IMR-90 (cell line): ENCODE data around the gene MTMR1. TPM values are rescaled to one million over a fixed set of nuclear protein-coding genes. Genes with fewer than 3 reads are reported as not detected.

Source experiments
- ATAC-seq: fragments of 200-7000 bp; cut with Tn5 transposase; 2 replicates; pipeline ENCODE4 v1.9.1; 2020; ENCODE audit warnings: low read depth, mild to moderate bottlenecking, moderate library complexity
- BruUV-seq: library from RNA; stranded (reverse); fragments of 400-500 nt; replicated peaks from 2 replicates; lab custom pipeline; 2021; lab: Mats Ljungman, UMichigan
- CTCF ChIA-PET: fragments of 300-600 bp; formaldehyde crosslinking; extraction: SDS; loops from one replicate; lab custom pipeline; 2021; ENCODE audit warnings: antibody characterized with exemption; lab: Yijun Ruan, JAX
- POLR2A ChIA-PET: fragments of 300-600 bp; sonication (Branson Sonifier 250); formaldehyde crosslinking; loops from one replicate; lab custom pipeline; 2022; ENCODE audit warnings: antibody characterized with exemption; ENCODE audit not compliant: unreplicated experiment; lab: Charles Lee
- DNase-seq: peaks from one replicate; pipeline ENCODE4 v3.0.0; 2013
- H2AFZ ChIP-seq: replicated peaks from 2 replicates; pipeline ENCODE3; 2013; ENCODE audit warnings: low read length, mild to moderate bottlenecking; ENCODE audit not compliant: poor library complexity
- H2AK5ac ChIP-seq: 2 replicates; pipeline ENCODE4 v1.6.1; 2013; ENCODE audit warnings: low read depth, low read length, inconsistent platforms
- H2AK9ac ChIP-seq: replicated peaks from 2 replicates; pipeline ENCODE3; 2013; ENCODE audit warnings: mild to moderate bottlenecking, low read depth, low read length, moderate library complexity; ENCODE audit not compliant: poor library complexity
- H2BK120ac ChIP-seq: 2 replicates; pipeline ENCODE4 v1.6.1; 2013; ENCODE audit warnings: low read depth, low read length, inconsistent platforms
- H2BK15ac ChIP-seq: 3 replicates; pipeline ENCODE4 v1.6.1; 2013; ENCODE audit warnings: low read depth, low read length, inconsistent platforms
- H2BK20ac ChIP-seq: 2 replicates; pipeline ENCODE4 v1.6.1; 2013; ENCODE audit warnings: low read depth, mild to moderate bottlenecking, inconsistent platforms, low read length, moderate library complexity
- H2BK5ac ChIP-seq: 2 replicates; pipeline ENCODE4 v1.6.1; 2013; ENCODE audit warnings: mild to moderate bottlenecking, low read depth, low read length, inconsistent platforms; ENCODE audit not compliant: poor library complexity, severe bottlenecking
- H3K14ac ChIP-seq: replicated peaks from 2 replicates; pipeline ENCODE4 v1.6.1; 2013; ENCODE audit warnings: low read depth, low read length, inconsistent platforms
- H3K18ac ChIP-seq: 2 replicates; pipeline ENCODE4 v1.6.1; 2013; ENCODE audit warnings: low read depth, low read length, control low read depth
- H3K23ac ChIP-seq: 2 replicates; pipeline ENCODE4 v1.6.1; 2013; ENCODE audit warnings: low read depth, low read length, inconsistent platforms
- H3K27ac ChIP-seq: 2 replicates; pipeline ENCODE4 v1.5.1; 2013; ENCODE audit warnings: mild to moderate bottlenecking, control low read depth, low read length; ENCODE audit not compliant: insufficient read depth
- H3K27me3 ChIP-seq: 2 replicates; pipeline ENCODE4 v1.6.1; 2013; ENCODE audit warnings: low read length; ENCODE audit not compliant: control insufficient read depth, insufficient read depth
- H3K36me3 ChIP-seq: 2 replicates; pipeline ENCODE4 v1.6.1; 2013; ENCODE audit warnings: low read length, mixed read lengths; ENCODE audit not compliant: control insufficient read depth, insufficient read depth
- H3K4ac ChIP-seq: 2 replicates; pipeline ENCODE4 v1.6.1; 2013; ENCODE audit warnings: low read depth, low read length, inconsistent platforms
- H3K4me1 ChIP-seq: 2 replicates; pipeline ENCODE4 v1.6.1; 2013; ENCODE audit warnings: low read length, mixed read lengths; ENCODE audit not compliant: control insufficient read depth, insufficient read depth
- H3K4me2 ChIP-seq: 2 replicates; pipeline ENCODE4 v1.6.1; 2013; ENCODE audit warnings: low read depth, mild to moderate bottlenecking, control low read depth, low read length, moderate library complexity
- H3K4me3 ChIP-seq: 2 replicates; pipeline ENCODE4 v1.5.1; 2013; ENCODE audit warnings: low read depth, mild to moderate bottlenecking, control low read depth, low read length, moderate library complexity; ENCODE audit not compliant: insufficient read depth
- H3K56ac ChIP-seq: 2 replicates; pipeline ENCODE4 v1.6.1; 2013; ENCODE audit warnings: low read length, inconsistent platforms; ENCODE audit not compliant: insufficient read depth; ENCODE audit errors: extremely low read depth
- H3K79me1 ChIP-seq, 2 experiments: 2 replicates each; pipeline ENCODE4 v1.6.1; 2013; ENCODE audit warnings: low read length in 2 of 2, inconsistent platforms in 1 of 2, low read depth in 1 of 2
- H3K9ac ChIP-seq: 2 replicates; pipeline ENCODE4 v1.6.1; 2013; ENCODE audit warnings: low read depth, low read length, control low read depth
- H3K9me1 ChIP-seq: 2 replicates; pipeline ENCODE4 v1.6.1; 2013; ENCODE audit warnings: low read length, inconsistent platforms; ENCODE audit not compliant: insufficient read depth
- H3K9me3 ChIP-seq: 2 replicates; pipeline ENCODE4 v1.6.1; 2013; ENCODE audit warnings: low read length; ENCODE audit not compliant: control insufficient read depth, insufficient read depth
- H4K20me1 ChIP-seq: 2 replicates; pipeline ENCODE4 v1.6.1; 2013; ENCODE audit warnings: low read length, inconsistent platforms; ENCODE audit not compliant: insufficient read depth
- H4K5ac ChIP-seq: 2 replicates; pipeline ENCODE4 v1.6.1; 2013; ENCODE audit warnings: mild to moderate bottlenecking, low read depth, low read length, control low read depth
- H4K8ac ChIP-seq, 2 experiments: 2 replicates each; pipeline ENCODE4 v1.6.1; 2013; ENCODE audit warnings: low read depth in 2 of 2, low read length in 2 of 2, control low read depth in 1 of 2, inconsistent platforms in 1 of 2
- H4K91ac ChIP-seq: 2 replicates; pipeline ENCODE4 v1.6.1; 2013; ENCODE audit warnings: low read depth, low read length, inconsistent platforms; ENCODE audit not compliant: insufficient read depth
- BHLHE40 ChIP-seq: fragments of 150-350 bp; IDR thresholded peaks from 2 replicates; pipeline ENCODE4 v1.6.1; 2016; ENCODE audit warnings: mild to moderate bottlenecking, low read depth, low read length
- CEBPB ChIP-seq: IDR thresholded peaks from 2 replicates; pipeline ENCODE4 v1.6.1; 2012; ENCODE audit warnings: low read depth, low read length, improper control_type of control experiment
- CHD1 ChIP-seq: IDR thresholded peaks from 2 replicates; pipeline ENCODE4 v1.6.1; 2012; ENCODE audit warnings: low read depth, low read length, improper control_type of control experiment
- FOS ChIP-seq: fragments of 150-350 bp; IDR thresholded peaks from 2 replicates; pipeline ENCODE4 v1.6.1; 2016; ENCODE audit warnings: low read depth, low read length
- MAFK ChIP-seq: IDR thresholded peaks from 2 replicates; pipeline ENCODE4 v1.6.1; 2012; ENCODE audit warnings: low read depth, low read length, improper control_type of control experiment
- MAZ ChIP-seq: IDR thresholded peaks from 2 replicates; pipeline ENCODE4 v1.6.1; 2012; ENCODE audit warnings: low read depth, mild to moderate bottlenecking, low read length, improper control_type of control experiment, moderate library complexity, borderline replicate concordance
- MXI1 ChIP-seq: IDR thresholded peaks from 2 replicates; pipeline ENCODE4 v1.6.1; 2012; ENCODE audit warnings: low read depth, mild to moderate bottlenecking, low read length, moderate library complexity, borderline replicate concordance
- NFE2L2 ChIP-seq: fragments of 150-350 bp; IDR thresholded peaks from 2 replicates; pipeline ENCODE4 v1.6.1; 2016; ENCODE audit warnings: low read depth, mild to moderate bottlenecking, low read length
- POLR2A ChIP-seq: IDR thresholded peaks from 2 replicates; pipeline ENCODE4 v1.6.1; 2012; ENCODE audit warnings: mild to moderate bottlenecking, low read depth, low read length
- RAD21 ChIP-seq: IDR thresholded peaks from 2 replicates; pipeline ENCODE4 v1.6.1; 2012; ENCODE audit warnings: low read length, improper control_type of control experiment
- RCOR1 ChIP-seq: IDR thresholded peaks from 2 replicates; pipeline ENCODE4 v1.6.1; 2012; ENCODE audit warnings: mild to moderate bottlenecking, low read length, improper control_type of control experiment; ENCODE audit not compliant: insufficient replicate concordance
- RFX5 ChIP-seq: IDR thresholded peaks from 2 replicates; pipeline ENCODE4 v1.8.0; 2012; ENCODE audit warnings: low read depth, mild to moderate bottlenecking, low read length, moderate library complexity
- SMC3 ChIP-seq: fragments of 150-350 bp; IDR thresholded peaks from 2 replicates; pipeline ENCODE4 v1.6.1; 2016; ENCODE audit warnings: low read depth, mild to moderate bottlenecking, antibody characterized with exemption, low read length, moderate library complexity
- USF2 ChIP-seq: fragments of 150-350 bp; IDR thresholded peaks from 2 replicates; pipeline ENCODE4 v1.6.1; 2017; ENCODE audit warnings: mild to moderate bottlenecking, antibody characterized with exemption, low read length, low read depth
- WGBS, 2 experiments: methylation state at CpG; one replicate each; pipeline versions ENCODE4 v1.1.5 to v1.1.7; 2013; ENCODE audit warnings: missing lambda C conversion rate in 2 of 2; ENCODE audit not compliant: insufficient read length in 1 of 2; ENCODE audit errors: extremely low coverage in 2 of 2; 5-methylcytosine and 5-hydroxymethylcytosine counted together
- dilution Hi-C: fragments of 300-500 bp; cut with HindIII; formaldehyde crosslinking; loops from one replicate; pipeline ENCODE4 v1.14.3; 2018; ENCODE audit warnings: low sequenced_read_pairs; ENCODE audit not compliant: unreplicated experiment
- in situ Hi-C: fragments of 300-500 bp; cut with MboI; formaldehyde crosslinking; loops from 3 replicates; pipeline ENCODE4 v1.14.3; 2019; ENCODE audit warnings: low sequenced_read_pairs, inconsistent platforms, mixed read lengths
- intact Hi-C: fragments of 100-400 bp; cut with micrococcal nuclease; formaldehyde crosslinking; loops from 2 replicates; pipeline ENCODE4 v1.10.0; 2022
- polyA plus RNA-seq, 3 experiments: library from polyadenylated mRNA; depleted of rRNA; stranded (reverse); fragments of >200 nt; gene quantifications; 2 replicates each; pipeline ENCODE4 v1.2.3, GENCODE V29; 2012; ENCODE audit warnings: low replicate concordance in 1 of 3
- total RNA-seq: library from RNA; depleted of rRNA; stranded (reverse); fragments of >200 nt; gene quantifications from 2 replicates; pipeline ENCODE4 v1.2.3, GENCODE V29; 2012
- TF ChIP-seq, protein P1 (sequence below): fragments of 150-350 bp; IDR thresholded peaks from 2 replicates; pipeline ENCODE4 v1.6.1; 2016; ENCODE audit warnings: low read depth, mild to moderate bottlenecking, low read length, moderate library complexity, borderline replicate concordance
- TF ChIP-seq, protein P2 (sequence below): conservative IDR thresholded peaks from 2 replicates; pipeline ENCODE4 v1.5.1; 2012; ENCODE audit warnings: mild to moderate bottlenecking, low read depth, low read length, improper control_type of control experiment

Gene MTMR1
- total and polyA plus RNA-seq, 2 of the 4 experiments (the other 2 are of a cell fraction) = 19.0 to 28.8 TPM

DNA sequence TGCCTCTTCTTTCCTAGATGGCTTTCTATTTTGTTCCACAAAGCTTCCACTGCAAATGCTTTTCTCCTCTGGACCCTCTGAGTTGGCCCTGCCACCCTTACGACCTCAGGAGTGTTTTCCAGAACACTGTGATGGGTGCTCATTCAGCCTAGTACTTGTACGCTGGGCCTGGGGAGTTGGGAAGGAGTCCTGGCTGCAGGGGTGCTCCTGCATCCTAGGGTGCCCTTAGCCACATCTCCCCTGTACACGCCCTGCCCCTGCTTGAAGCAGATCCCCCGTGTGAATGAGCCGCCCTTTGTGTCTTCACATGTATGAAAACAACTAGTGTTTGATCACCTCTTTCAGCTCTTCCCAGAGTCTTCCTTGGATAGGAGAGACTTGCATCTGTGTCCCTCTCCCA, 64.2 kb downstream of the MTMR1 start:
- no peaks in the 10 kb centered on the region for H4K20me1 ChIP-seq
- 0 out of 2 replicates have a peak, but pooled peaks cover 2% of the 10 kb centered on the region for H3K9me3 ChIP-seq
- H2BK15ac ChIP-seq = no peak overlapping the region
- H3K4me1 ChIP-seq = peaks cover 3% of the 10 kb centered on the region; the same call in 1 of the 2 replicates
- peaks cover 5% of the 10 kb centered on the region for H3K36me3 ChIP-seq
- dilution Hi-C loops (no loop called here), intact Hi-C loops (no loop called here), in situ Hi-C loops (no loop called here)
- H3K27me3 ChIP-seq = no peaks in the 10 kb centered on the region
- H3K4me3 ChIP-seq = no peak overlapping the region
- H3K9ac ChIP-seq = no peak overlapping the region
- ATAC-seq (no peak), DNase-seq (no peak)
- no peak overlapping the region for H2AFZ ChIP-seq
- H2BK20ac ChIP-seq = no peak overlapping the region
- CTCF ChIA-PET = no interaction called here
- H3K23ac ChIP-seq = no peak overlapping the region
- H3K9me1 ChIP-seq = no peaks in the 10 kb centered on the region
- no peaks in the 10 kb centered on the region for H3K79me1 ChIP-seq
- H3K4ac ChIP-seq = no peak overlapping the region
- no peak overlapping the region for H3K14ac ChIP-seq
- H3K18ac ChIP-seq = no peak overlapping the region
- H2AK9ac ChIP-seq = no peak overlapping the region
- H2AK5ac ChIP-seq = no peak overlapping the region
- H4K8ac ChIP-seq = no peak overlapping the region
- H2BK5ac ChIP-seq = no peak overlapping the region
- no TSS peak for BruUV-seq
- no peak overlapping the region for H3K4me2 ChIP-seq
- H3K27ac ChIP-seq = no peak overlapping the region
- H4K91ac ChIP-seq = no peak overlapping the region
- no CpG with 5 or more reads among the region's 5 CpGs for WGBS, 2 experiments
- no peak overlapping the region for H3K56ac ChIP-seq
- POLR2A ChIA-PET = no interaction called here
- H4K5ac ChIP-seq = no peak overlapping the region
- H2BK120ac ChIP-seq = no peak overlapping the region
- TF ChIP-seq, protein P1, sequence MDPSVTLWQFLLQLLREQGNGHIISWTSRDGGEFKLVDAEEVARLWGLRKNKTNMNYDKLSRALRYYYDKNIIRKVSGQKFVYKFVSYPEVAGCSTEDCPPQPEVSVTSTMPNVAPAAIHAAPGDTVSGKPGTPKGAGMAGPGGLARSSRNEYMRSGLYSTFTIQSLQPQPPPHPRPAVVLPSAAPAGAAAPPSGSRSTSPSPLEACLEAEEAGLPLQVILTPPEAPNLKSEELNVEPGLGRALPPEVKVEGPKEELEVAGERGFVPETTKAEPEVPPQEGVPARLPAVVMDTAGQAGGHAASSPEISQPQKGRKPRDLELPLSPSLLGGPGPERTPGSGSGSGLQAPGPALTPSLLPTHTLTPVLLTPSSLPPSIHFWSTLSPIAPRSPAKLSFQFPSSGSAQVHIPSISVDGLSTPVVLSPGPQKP = no peak
- TF ChIP-seq MXI1 = no peak
- no peak for TF ChIP-seq CHD1
- no peak for TF ChIP-seq FOS
- TF ChIP-seq CEBPB = no peak
- no peak for TF ChIP-seq RFX5
- no peak for TF ChIP-seq NFE2L2
- TF ChIP-seq MAZ = no peak
- TF ChIP-seq RCOR1 = no peak
- no peak for TF ChIP-seq RAD21
- TF ChIP-seq BHLHE40 = no peak
- TF ChIP-seq POLR2A = no peak
- TF ChIP-seq USF2 = no peak
- no peak for TF ChIP-seq MAFK
- no peak for TF ChIP-seq SMC3
- TF ChIP-seq, protein P2, sequence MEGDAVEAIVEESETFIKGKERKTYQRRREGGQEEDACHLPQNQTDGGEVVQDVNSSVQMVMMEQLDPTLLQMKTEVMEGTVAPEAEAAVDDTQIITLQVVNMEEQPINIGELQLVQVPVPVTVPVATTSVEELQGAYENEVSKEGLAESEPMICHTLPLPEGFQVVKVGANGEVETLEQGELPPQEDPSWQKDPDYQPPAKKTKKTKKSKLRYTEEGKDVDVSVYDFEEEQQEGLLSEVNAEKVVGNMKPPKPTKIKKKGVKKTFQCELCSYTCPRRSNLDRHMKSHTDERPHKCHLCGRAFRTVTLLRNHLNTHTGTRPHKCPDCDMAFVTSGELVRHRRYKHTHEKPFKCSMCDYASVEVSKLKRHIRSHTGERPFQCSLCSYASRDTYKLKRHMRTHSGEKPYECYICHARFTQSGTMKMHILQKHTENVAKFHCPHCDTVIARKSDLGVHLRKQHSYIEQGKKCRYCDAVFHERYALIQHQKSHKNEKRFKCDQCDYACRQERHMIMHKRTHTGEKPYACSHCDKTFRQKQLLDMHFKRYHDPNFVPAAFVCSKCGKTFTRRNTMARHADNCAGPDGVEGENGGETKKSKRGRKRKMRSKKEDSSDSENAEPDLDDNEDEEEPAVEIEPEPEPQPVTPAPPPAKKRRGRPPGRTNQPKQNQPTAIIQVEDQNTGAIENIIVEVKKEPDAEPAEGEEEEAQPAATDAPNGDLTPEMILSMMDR = no peak
